Endothelial cell of umbilical vein (primary cell): ENCODE measurements around the gene HDAC5. TPM values are rescaled to one million over a fixed set of nuclear protein-coding genes. Genes with fewer than 3 reads are reported as not detected.

Source experiments
- BruUV-seq: library from RNA; stranded (reverse); fragments of 400-500 nt; replicated peaks from 2 replicates; lab custom pipeline; 2021; lab: Mats Ljungman, UMichigan
- CTCF ChIA-PET: fragments of 300-600, 350-600 bp; sonication (Branson Sonifier 250); formaldehyde crosslinking; loops from one replicate; lab custom pipeline; 2021; ENCODE audit warnings: antibody characterized with exemption, inconsistent platforms; lab: Charles Lee
- POLR2A ChIA-PET: fragments of 300-600, 350-600 bp; sonication (Branson Sonifier 250); formaldehyde crosslinking; loops from one replicate; lab custom pipeline; 2021; ENCODE audit warnings: antibody characterized with exemption, inconsistent platforms; lab: Charles Lee
- DNase-seq: peaks from one replicate; pipeline ENCODE4 v3.0.0-alpha.2; 2011; ENCODE audit warnings: low read depth, low spot score
- FAIRE-seq: peaks from 2 replicates; lab custom pipeline; 2011; peaks lifted over from hg19 to GRCh38; lab: Jason Lieb, UNC
- H2AFZ ChIP-seq: 2 replicates; pipeline ENCODE4 v1.6.0; 2012; ENCODE audit warnings: low read depth, low read length, control low read depth, inconsistent platforms
- H3K27ac ChIP-seq: 2 replicates; pipeline ENCODE4 v1.5.1; 2011; ENCODE audit warnings: low read depth, mild to moderate bottlenecking, control low read depth, low read length, moderate library complexity; ENCODE audit not compliant: insufficient read depth
- H3K27me3 ChIP-seq, 2 experiments: 2 replicates each; pipeline versions ENCODE4 v1.6.0 to v1.6.1; 2011; ENCODE audit warnings: low read length in 2 of 2, mixed read lengths in 1 of 2; ENCODE audit not compliant: control insufficient read depth in 2 of 2, insufficient read depth in 2 of 2
- H3K36me3 ChIP-seq, 2 experiments: 2 replicates in 1 of 2; 3 replicates in 1 of 2; pipeline ENCODE4 v1.5.1; 2011; ENCODE audit warnings: low read length in 2 of 2, mild to moderate bottlenecking in 1 of 2, moderate library complexity in 1 of 2; ENCODE audit not compliant: control insufficient read depth in 2 of 2, insufficient read depth in 2 of 2; ENCODE audit errors: extremely low read depth in 1 of 2
- H3K4me1 ChIP-seq: 3 replicates; pipeline ENCODE4 v1.5.1; 2011; ENCODE audit warnings: mild to moderate bottlenecking, low read length; ENCODE audit not compliant: control insufficient read depth, insufficient read depth; ENCODE audit errors: extremely low read depth
- H3K4me2 ChIP-seq: 2 replicates; pipeline ENCODE4 v1.6.1; 2011; ENCODE audit warnings: low read length, control low read depth, mixed read lengths; ENCODE audit not compliant: insufficient read depth
- H3K4me3 ChIP-seq, 3 experiments: fragments of 200-600 bp in 1 of 3; sonication (generic), shearing (Covaris generic) in 1 of 3; replicated peaks in 1 of 3; 2 replicates each; pipeline ENCODE4 v1.5.1; 2011 to 2016; ENCODE audit warnings: control low read depth in 3 of 3, low read length in 3 of 3, mild to moderate bottlenecking in 2 of 3, inconsistent platforms in 1 of 3, low read depth in 1 of 3, moderate library complexity in 1 of 3; ENCODE audit not compliant: insufficient read depth in 1 of 3
- H3K79me2 ChIP-seq: 2 replicates; pipeline ENCODE4 v1.6.0; 2012; ENCODE audit warnings: low read length, inconsistent platforms; ENCODE audit not compliant: control insufficient read depth, insufficient read depth
- H3K9ac ChIP-seq: replicated peaks from 2 replicates; pipeline ENCODE3; 2011; ENCODE audit warnings: low read length, control low read depth; ENCODE audit not compliant: insufficient read depth; ENCODE audit errors: extremely low read depth
- H3K9me1 ChIP-seq: replicated peaks from 3 replicates; pipeline ENCODE4 v1.6.0; 2011; ENCODE audit warnings: mild to moderate bottlenecking, low read length; ENCODE audit not compliant: control insufficient read depth, insufficient read depth; ENCODE audit errors: extremely low read depth
- H3K9me3 ChIP-seq: replicated peaks from 2 replicates; pipeline ENCODE4 v1.5.1; 2012; ENCODE audit warnings: low read length, inconsistent platforms; ENCODE audit not compliant: control insufficient read depth, insufficient read depth
- H4K20me1 ChIP-seq: replicated peaks from 2 replicates; pipeline ENCODE3; 2011; ENCODE audit warnings: mild to moderate bottlenecking, low read length; ENCODE audit not compliant: control insufficient read depth, insufficient read depth; ENCODE audit errors: extremely low read depth
- CTCF ChIP-seq, 2 donors: IDR thresholded peaks; 1 replicate in 1 of 2; 2 replicates in 1 of 2; pipeline ENCODE4 v1.5.1; 2011; ENCODE audit warnings: low read length in 2 of 2, mild to moderate bottlenecking in 2 of 2, moderate library complexity in 2 of 2, control low read depth in 1 of 2, inconsistent platforms in 1 of 2, low read depth in 1 of 2; ENCODE audit not compliant: insufficient read depth in 1 of 2; ENCODE audit errors: extremely low read depth in 1 of 2
- EZH2 ChIP-seq: IDR thresholded peaks from 2 replicates; pipeline ENCODE4 v1.6.1; 2012; ENCODE audit warnings: borderline replicate concordance, low read depth, mild to moderate bottlenecking, moderate library complexity, low read length, inconsistent platforms; ENCODE audit not compliant: severe bottlenecking
- FOS ChIP-seq: IDR thresholded peaks from 2 replicates; pipeline ENCODE4 v1.6.1; 2011; ENCODE audit warnings: mild to moderate bottlenecking, low read length, moderate library complexity, borderline replicate concordance; ENCODE audit not compliant: insufficient read depth
- GATA2 ChIP-seq: IDR thresholded peaks from 2 replicates; pipeline ENCODE4 v1.7.0; 2011; ENCODE audit warnings: low read depth, mild to moderate bottlenecking, moderate library complexity, mixed read lengths, low read length; ENCODE audit not compliant: insufficient read length, insufficient read depth
- JUN ChIP-seq: IDR thresholded peaks from 2 replicates; pipeline ENCODE4 v1.6.1; 2011; ENCODE audit warnings: borderline replicate concordance, low read depth; ENCODE audit not compliant: insufficient read length, insufficient read depth
- MAX ChIP-seq: IDR thresholded peaks from 2 replicates; pipeline ENCODE4 v1.6.1; 2011; ENCODE audit not compliant: insufficient read depth, insufficient read length
- MYC ChIP-seq: IDR thresholded peaks from one replicate; pipeline ENCODE4 v1.6.1; 2011; ENCODE audit warnings: mild to moderate bottlenecking, low read depth, low read length
- POLR2A ChIP-seq: IDR thresholded peaks from 2 replicates; pipeline ENCODE4 v1.6.1; 2012; ENCODE audit warnings: low read depth, mild to moderate bottlenecking, control low read depth, low read length
- POLR2AphosphoS5 ChIP-seq: IDR thresholded peaks from 2 replicates; pipeline ENCODE4 v1.6.1; 2012; ENCODE audit warnings: low read depth, mild to moderate bottlenecking, control low read depth, low read length, moderate library complexity; ENCODE audit not compliant: insufficient read depth
- dilution Hi-C: fragments of 300-500 bp; cut with MboI; formaldehyde crosslinking; loops from one replicate; pipeline ENCODE4 v1.15.0; 2019; ENCODE audit warnings: low sequenced_read_pairs; ENCODE audit not compliant: extremely low pct_ligation_motif_present
- intact Hi-C: fragments of 100-400 bp; cut with micrococcal nuclease; formaldehyde crosslinking; loops from one replicate; pipeline ENCODE4 v1.10.0; 2022
- polyA plus RNA-seq, 4 experiments: library from polyadenylated mRNA; depleted of rRNA in 3 of 4; stranded (reverse) in 3 of 4; unstranded in 1 of 4; fragments of >200 nt; gene quantifications; 2 replicates each; pipeline versions ENCODE4 v1.2.1 to v1.2.3, GENCODE V29; 2011 to 2012; ENCODE audit warnings: missing spikeins in 1 of 4
- total RNA-seq: library from RNA; stranded (reverse); gene quantifications from 2 replicates; pipeline ENCODE4 v1.2.3, GENCODE V29; 2021

HDAC5 gene
- total and polyA plus RNA-seq, 2 donors (not counting 3 experiments of a cell fraction or from before 2014, with no cell fraction given), result 35.4 to 40.4 TPM

- dilution Hi-C loops (no loop called here), intact Hi-C loops (no loop called here)
- no peak overlapping the region for H3K9ac ChIP-seq
- H3K27ac ChIP-seq, result no peak overlapping the region
- no peaks in the 10 kb centered on the region for H3K4me1 ChIP-seq
- FAIRE-seq (no peak), DNase-seq (no peak)
- no peaks in the 10 kb centered on the region for H4K20me1 ChIP-seq
- peaks cover 0 to 2% of the 10 kb centered on the region in 2 experiments for H3K36me3 ChIP-seq
- BruUV-seq, result no TSS peak
- H2AFZ ChIP-seq, result no peak overlapping the region
- no peaks in the 10 kb centered on the region for H3K27me3 ChIP-seq
- ChIA-PET CTCF (interaction anchor here (1.5 kb wide), 1 partner anchor 15 kb away, joined by 5 read pairs; no protein-coding TSS in a partner anchor), POLR2A (no interaction called here)
- H3K79me2 ChIP-seq, result peaks cover 8% of the 10 kb centered on the region
- H3K9me3 ChIP-seq, result no peaks in the 10 kb centered on the region
- no peaks in the 10 kb centered on the region for H3K9me1 ChIP-seq
- no peak for TF ChIP-seq FOS
- no peak for TF ChIP-seq MAX
- TF ChIP-seq POLR2A, result no peak
- TF ChIP-seq CTCF (IDR thresholded peaks at IDR 0.05; ENCODE audit: extremely low read depth in 1 of 2, insufficient read depth in 1 of 2, low read depth in 1 of 2, low read length in 2 of 2), result no peak
- no peak for TF ChIP-seq MYC
- no peak for TF ChIP-seq GATA2
- no peak for TF ChIP-seq POLR2AphosphoS5
- TF ChIP-seq EZH2, result no peak
- no peak for TF ChIP-seq JUN
- no peak overlapping the region for H3K4me2 ChIP-seq
- no peak overlapping the region for H3K4me3 ChIP-seq
Measured at GRCh38 chr17:44152875-44153274, 29.4 kb upstream of the HDAC5 start.
